Stimulated activated CD8-positive, alpha-beta memory T cell treated with anti-CD3 and anti-CD28 coated beads, Interleukin-15, amount 100 ng/mL, for 48 hours (primary cell): ENCODE measurements around the gene CHRM5.
"Not testable (repeated sequence)": the region's sequence is repeated elsewhere in the genome, so short reads cannot be mapped to it uniquely, and the experiment has no call there.

Source experiments
- DNase-seq, 2 donors: peaks; one replicate each; pipeline ENCODE4 v3.0.0-alpha.2; 2020; ENCODE audit warnings: low read depth in 2 of 2

Gene CHRM5

GRCh38 chr15:34039790-34040113, 71.5 kb downstream of the CHRM5 start:
- no peak for DNase-seq

- no peak for DNase-seq
Measured at GRCh38 chr15:34043391-34043790, 75.1 kb downstream of the CHRM5 start.

GRCh38 chr15:34043813-34044212, 75.5 kb downstream of the CHRM5 start:
- DNase-seq, result no peak

- DNase-seq, result no peak
Measured at GRCh38 chr15:34046471-34047145, 78.3 kb downstream of the CHRM5 start.

GRCh38 chr15:34047893-34048775, 79.8 kb downstream of the CHRM5 start:
- DNase-seq, result no peak

- DNase-seq, result no peak
Measured at GRCh38 chr15:34049112-34049511, 80.8 kb downstream of the CHRM5 start.

- DNase-seq, result not testable (repeated sequence)
Measured at GRCh38 chr15:34050385-34050784, 82.1 kb downstream of the CHRM5 start.

- no peak for DNase-seq
Measured at GRCh38 chr15:34054081-34054707, 85.9 kb downstream of the CHRM5 start.

- no peak for DNase-seq
Measured at GRCh38 chr15:34055868-34056595, 87.7 kb downstream of the CHRM5 start.

GRCh38 chr15:34056911-34057310, 88.6 kb downstream of the CHRM5 start:
- no peak for DNase-seq

GRCh38 chr15:34059476-34059875, 91.2 kb downstream of the CHRM5 start:
- no peak for DNase-seq

- no peak for DNase-seq
Measured at GRCh38 chr15:34059946-34060345, 91.6 kb downstream of the CHRM5 start.

GRCh38 chr15:34064438-34064837, 96.1 kb downstream of the CHRM5 start:
- DNase-seq, result no peak

- DNase-seq, result no peak
Measured at GRCh38 chr15:34065261-34065660, 97.0 kb downstream of the CHRM5 start.

- DNase-seq, result no peak
Measured at GRCh38 chr15:34065941-34066340, 97.6 kb downstream of the CHRM5 start.

GRCh38 chr15:34070003-34070402, 101.7 kb downstream of the CHRM5 start:
- no peak for DNase-seq

GRCh38 chr15:34076785-34077184, 108.5 kb downstream of the CHRM5 start:
- DNase-seq, result no peak

- no peak for DNase-seq
Measured at GRCh38 chr15:34078900-34079299, 110.6 kb downstream of the CHRM5 start.

- DNase-seq, result no peak
Measured at GRCh38 chr15:34079904-34080303, 111.6 kb downstream of the CHRM5 start.

- DNase-seq, result no peak
Measured at GRCh38 chr15:34084086-34084485, 115.8 kb downstream of the CHRM5 start.

- no peak for DNase-seq
Measured at GRCh38 chr15:34085746-34086145, 117.4 kb downstream of the CHRM5 start.

GRCh38 chr15:34099914-34100313, 131.6 kb downstream of the CHRM5 start:
- no peak for DNase-seq
